Hematopoietic multipotent progenitor cell treated with erythropoietin and hydrocortisone succinate and interleukin-3 and kit ligand, for 15 days (in vitro differentiated cells): ENCODE results near the gene SYNJ1.
A peak's percentile ranks its signal among the peaks of the same experiment; 100 is the strongest.
"Not testable (repeated sequence)": the region's sequence is repeated elsewhere in the genome, so short reads cannot be mapped to it uniquely, and the experiment has no call there.

Source experiments
- DNase-seq: peaks from one replicate; pipeline ENCODE4 v3.0.0-alpha.2; 2015; ENCODE audit warnings: low spot score

Gene SYNJ1

GRCh38 chr21:32736083-32736482 is 8.3 kb upstream of the SYNJ1 start:
- not testable (repeated sequence) for DNase-seq

- no peak for DNase-seq
Measured at GRCh38 chr21:32735524-32735923, 7.7 kb upstream of the SYNJ1 start.

GRCh38 chr21:32733990-32734613 is 6.3 kb upstream of the SYNJ1 start:
- no peak for DNase-seq

GRCh38 chr21:32733356-32733755 is 5.5 kb upstream of the SYNJ1 start:
- DNase-seq: no peak

GRCh38 chr21:32732544-32732943 is 4.7 kb upstream of the SYNJ1 start:
- DNase-seq: no peak

- DNase-seq: no peak
Measured at GRCh38 chr21:32728848-32729247, 1.0 kb upstream of the SYNJ1 start.

GRCh38 chr21:32728456-32728839 is 635 bp upstream of the SYNJ1 start:
- no peak for DNase-seq

GRCh38 chr21:32726839-32727686 is 750 bp downstream of the SYNJ1 start:
- peak; percentile 37 for DNase-seq

- no peak for DNase-seq
Measured at GRCh38 chr21:32719085-32719484, 8.7 kb downstream of the SYNJ1 start.

- DNase-seq: no peak
Measured at GRCh38 chr21:32717851-32718316, 9.9 kb downstream of the SYNJ1 start.

- no peak for DNase-seq
Measured at GRCh38 chr21:32716486-32716885, 11.3 kb downstream of the SYNJ1 start.

GRCh38 chr21:32713726-32714125 is 14.1 kb downstream of the SYNJ1 start:
- DNase-seq: no peak

GRCh38 chr21:32712641-32713040 is 15.2 kb downstream of the SYNJ1 start:
- no peak for DNase-seq

- no peak for DNase-seq
Measured at GRCh38 chr21:32712043-32712442, 15.8 kb downstream of the SYNJ1 start.

GRCh38 chr21:32710987-32711386 is 16.8 kb downstream of the SYNJ1 start:
- no peak for DNase-seq

- no peak for DNase-seq
Measured at GRCh38 chr21:32710069-32710784, 17.6 kb downstream of the SYNJ1 start.

- DNase-seq: no peak
Measured at GRCh38 chr21:32708069-32708468, 19.7 kb downstream of the SYNJ1 start.

GRCh38 chr21:32705901-32706300 is 21.9 kb downstream of the SYNJ1 start:
- no peak for DNase-seq

- no peak for DNase-seq
Measured at GRCh38 chr21:32705139-32705538, 22.7 kb downstream of the SYNJ1 start.

GRCh38 chr21:32702702-32703101 is 25.1 kb downstream of the SYNJ1 start:
- DNase-seq: no peak

GRCh38 chr21:32698971-32699693 is 28.7 kb downstream of the SYNJ1 start:
- no peak for DNase-seq

- DNase-seq: no peak
Measured at GRCh38 chr21:32698286-32698685, 29.5 kb downstream of the SYNJ1 start.
